ENCODE data around the gene YBEY.
A peak's percentile ranks its signal among the peaks of the same experiment; 100 is the strongest.

DNA sequence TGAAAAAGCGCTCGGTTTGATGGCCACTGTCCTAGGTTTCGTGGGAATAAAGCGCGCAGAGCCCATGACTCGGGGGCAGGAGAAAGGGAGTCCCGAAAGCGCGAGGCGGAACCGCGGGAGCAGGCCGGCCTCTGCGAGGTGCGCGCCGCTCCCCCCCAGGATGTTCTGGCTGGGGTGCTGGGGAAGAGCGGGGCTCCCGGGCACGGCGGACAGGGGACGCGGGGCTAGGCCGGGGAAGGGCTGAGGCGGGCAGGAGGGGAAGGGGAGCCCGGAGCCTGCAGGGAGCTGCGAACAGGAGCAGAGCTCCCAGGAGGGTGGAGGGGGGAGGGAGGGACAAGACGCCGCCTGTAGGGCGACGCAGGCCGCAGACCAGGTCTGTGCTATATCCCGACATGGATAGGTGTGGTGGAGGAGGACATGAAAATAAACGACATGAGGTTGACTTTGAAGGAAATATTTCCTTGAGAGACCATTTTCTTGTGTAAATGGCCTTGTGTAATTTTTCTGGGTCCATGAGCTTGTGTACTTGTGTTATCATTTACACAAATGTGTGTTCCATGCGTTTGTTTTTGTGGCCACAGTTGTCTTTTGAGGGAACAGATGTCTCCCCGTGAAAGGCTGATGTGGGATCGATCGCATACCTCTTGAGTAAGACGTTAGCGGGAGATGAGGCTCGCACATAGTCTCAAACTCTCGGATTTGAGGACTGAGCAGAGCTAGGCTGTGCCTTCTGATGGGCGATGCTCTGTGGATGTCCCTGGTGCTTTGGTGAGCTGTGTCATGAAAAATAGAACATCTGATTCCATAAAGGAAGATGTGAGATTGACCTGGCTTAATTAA, 39.2 kb downstream of the YBEY start:
- TF ChIP-seq, protein P1, sequence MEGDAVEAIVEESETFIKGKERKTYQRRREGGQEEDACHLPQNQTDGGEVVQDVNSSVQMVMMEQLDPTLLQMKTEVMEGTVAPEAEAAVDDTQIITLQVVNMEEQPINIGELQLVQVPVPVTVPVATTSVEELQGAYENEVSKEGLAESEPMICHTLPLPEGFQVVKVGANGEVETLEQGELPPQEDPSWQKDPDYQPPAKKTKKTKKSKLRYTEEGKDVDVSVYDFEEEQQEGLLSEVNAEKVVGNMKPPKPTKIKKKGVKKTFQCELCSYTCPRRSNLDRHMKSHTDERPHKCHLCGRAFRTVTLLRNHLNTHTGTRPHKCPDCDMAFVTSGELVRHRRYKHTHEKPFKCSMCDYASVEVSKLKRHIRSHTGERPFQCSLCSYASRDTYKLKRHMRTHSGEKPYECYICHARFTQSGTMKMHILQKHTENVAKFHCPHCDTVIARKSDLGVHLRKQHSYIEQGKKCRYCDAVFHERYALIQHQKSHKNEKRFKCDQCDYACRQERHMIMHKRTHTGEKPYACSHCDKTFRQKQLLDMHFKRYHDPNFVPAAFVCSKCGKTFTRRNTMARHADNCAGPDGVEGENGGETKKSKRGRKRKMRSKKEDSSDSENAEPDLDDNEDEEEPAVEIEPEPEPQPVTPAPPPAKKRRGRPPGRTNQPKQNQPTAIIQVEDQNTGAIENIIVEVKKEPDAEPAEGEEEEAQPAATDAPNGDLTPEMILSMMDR (IDR thresholded peaks at IDR 0.05): peak in 2 of 3 donors; percentile 5 to 16
- TF ChIP-seq POLR2AphosphoS5 (IDR thresholded peaks at IDR 0.05): no peak
- no peak for TF ChIP-seq POLR2A (IDR thresholded peaks at IDR 0.05)

All from breast epithelium (tissue), 3 donors.